HS-27A (cell line): ENCODE results near the gene MAPK8.
"Not testable (repeated sequence)": the region's sequence is repeated elsewhere in the genome, so short reads cannot be mapped to it uniquely, and the experiment has no call there.

Source experiments
- DNase-seq: peaks from one replicate; pipeline ENCODE4 v3.0.0-alpha.2; 2012; ENCODE audit warnings: low read depth, missing footprints

MAPK8 gene

DNA sequence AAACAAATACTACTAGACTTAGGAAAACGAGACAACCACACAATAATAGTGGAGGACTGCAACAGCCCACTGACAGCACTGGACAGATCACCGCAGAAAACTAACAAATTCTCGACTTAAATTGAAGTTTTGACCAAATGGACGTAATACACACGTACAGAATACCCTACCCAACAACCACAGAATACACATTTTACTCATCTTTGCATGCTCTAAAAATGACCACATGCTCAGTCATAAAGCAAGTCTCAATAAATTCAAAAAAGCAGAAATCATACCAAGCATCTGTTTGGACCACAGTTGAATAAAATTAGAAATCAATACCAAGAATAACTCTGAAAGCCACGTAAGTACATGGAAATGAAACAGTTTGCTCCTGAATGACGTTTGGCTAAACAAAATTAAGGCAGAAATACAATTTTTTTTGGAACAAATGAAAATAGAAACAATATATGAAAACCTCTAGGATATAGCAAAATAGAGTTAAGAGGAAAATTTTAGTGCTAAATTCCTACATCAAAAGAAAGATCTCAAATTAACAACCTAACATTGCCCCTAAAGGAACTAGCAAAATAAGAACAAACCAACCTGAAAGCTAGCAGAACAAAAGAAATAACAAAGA is 30.6 kb downstream of the MAPK8 start:
- no peak for DNase-seq

DNA sequence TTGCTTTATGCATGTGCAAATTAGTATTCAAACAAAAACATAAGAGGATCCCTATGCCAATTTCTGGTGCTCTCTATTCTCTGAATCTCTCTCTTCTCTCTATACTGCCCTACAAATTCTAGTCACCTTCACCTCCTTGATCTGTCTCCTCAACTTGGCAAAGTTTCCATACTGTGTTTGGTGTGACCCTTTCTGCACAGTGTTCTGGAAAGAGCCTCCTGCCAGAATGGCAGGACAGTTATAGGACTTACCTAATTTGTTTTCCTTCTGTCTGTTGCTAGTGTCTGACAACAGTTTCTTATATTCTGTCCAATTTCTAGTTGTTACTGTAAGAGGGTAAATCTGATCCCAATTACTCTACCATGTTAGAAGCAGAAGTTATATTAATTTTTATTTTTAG is 34.3 kb downstream of the MAPK8 start:
- DNase-seq: no peak

DNA sequence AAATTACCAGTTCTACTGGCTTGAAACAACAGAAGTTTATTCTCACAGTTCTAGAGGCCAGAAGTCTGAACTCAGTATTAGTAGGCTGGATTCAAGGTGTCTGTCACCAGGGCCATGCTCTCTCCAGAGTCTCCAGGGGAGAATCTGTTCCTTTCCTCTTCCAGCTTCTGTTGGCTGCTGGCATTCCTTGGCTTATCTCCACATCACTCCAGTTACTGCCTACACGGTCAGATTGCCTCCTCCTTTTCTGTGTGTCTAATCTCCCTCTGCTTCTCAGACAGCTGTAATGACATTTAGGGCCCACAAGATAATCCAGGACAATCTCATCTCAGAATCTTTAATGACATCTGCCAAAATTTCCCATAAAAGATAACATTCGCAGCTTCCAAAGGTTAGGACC is 36.6 kb downstream of the MAPK8 start:
- DNase-seq: no peak

DNA sequence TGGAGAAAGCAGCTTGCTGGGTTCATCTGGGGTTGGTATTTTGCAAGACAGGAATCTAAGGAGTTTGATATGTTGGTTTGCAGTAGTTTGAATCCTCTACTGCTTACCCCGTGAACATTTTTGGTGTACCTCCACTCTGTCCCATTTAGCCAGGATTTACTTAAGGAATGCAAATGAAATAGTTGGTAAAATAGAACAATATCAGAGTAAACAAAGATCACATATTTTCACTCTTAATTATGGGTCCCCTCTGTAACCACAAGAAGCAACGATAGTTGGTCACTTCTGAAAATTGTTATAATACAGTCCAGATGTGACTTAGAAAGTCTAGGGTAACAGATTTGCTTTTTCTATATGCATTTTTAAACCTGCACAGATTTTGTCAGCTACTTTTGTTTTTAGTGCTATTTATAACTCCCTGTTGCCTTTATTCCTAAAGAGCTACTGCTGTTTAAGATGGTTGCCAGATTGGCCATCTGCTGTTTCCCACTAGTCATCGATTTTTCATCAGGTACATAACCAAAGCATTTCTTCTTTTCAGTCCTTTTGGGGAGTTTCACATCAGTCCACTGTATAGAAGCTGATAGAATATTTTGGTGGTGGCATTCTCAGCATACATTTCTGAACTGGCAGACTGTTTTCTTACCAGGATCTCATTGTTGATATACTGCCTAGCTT is 37.6 kb downstream of the MAPK8 start:
- no peak for DNase-seq

DNA sequence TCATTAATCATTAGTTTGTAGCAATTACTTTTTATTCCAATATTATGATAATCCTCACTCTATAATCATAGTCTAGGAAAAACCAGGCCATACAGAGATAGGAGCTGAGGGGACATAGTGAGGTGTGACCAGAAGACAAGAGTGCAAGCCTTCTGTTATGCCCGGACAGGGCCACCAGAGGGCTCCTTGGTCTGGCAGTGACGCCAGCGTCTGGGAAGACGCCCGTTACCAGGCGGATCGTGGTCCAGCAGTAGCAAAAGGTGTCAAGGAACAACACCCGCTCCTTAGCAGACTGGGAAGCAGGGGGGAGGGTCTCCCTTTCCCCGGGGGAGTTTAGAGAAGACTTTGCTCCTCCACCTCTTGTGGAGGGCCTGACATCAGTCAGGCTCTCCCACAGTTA is 39.8 kb downstream of the MAPK8 start:
- DNase-seq: not testable (repeated sequence)

DNA sequence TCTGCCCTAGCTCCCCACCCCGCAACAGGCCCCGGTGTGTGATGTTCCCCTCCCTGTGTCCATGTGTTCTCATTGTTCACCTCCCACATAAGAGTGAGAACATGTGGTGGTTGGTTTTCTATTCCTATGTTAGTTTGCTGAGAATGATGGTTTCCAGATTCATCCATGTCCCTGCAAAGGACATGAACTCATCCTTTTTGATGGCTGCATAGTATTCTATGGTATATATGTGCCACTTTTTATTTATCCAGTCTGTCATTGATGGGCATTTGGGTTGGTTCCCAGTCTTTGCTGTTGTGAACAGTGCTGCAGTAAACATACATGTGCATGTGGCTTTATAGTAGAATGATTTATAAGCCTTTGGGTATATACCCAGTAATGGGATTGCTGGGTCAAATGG is 41.1 kb downstream of the MAPK8 start:
- DNase-seq: not testable (repeated sequence)

DNA sequence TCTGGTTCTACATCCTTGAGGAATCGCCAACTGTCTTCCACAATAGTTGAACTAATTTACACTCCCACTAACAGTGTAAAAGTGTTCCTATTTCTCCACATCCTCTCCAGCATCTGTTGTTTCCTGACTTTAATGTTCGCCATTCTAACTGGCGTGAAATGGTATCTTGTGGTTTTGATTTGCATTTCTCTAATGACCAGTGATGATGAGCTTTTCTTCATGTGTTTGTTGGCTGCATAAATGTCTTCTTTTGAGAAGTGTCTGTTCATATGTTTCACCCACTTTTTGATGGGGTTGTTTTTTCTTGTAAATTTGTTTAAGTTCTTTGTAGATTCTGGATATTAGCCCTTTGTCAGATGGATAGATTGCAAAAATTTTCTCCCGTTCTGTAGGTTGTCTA is 41.5 kb downstream of the MAPK8 start:
- not testable (repeated sequence) for DNase-seq

DNA sequence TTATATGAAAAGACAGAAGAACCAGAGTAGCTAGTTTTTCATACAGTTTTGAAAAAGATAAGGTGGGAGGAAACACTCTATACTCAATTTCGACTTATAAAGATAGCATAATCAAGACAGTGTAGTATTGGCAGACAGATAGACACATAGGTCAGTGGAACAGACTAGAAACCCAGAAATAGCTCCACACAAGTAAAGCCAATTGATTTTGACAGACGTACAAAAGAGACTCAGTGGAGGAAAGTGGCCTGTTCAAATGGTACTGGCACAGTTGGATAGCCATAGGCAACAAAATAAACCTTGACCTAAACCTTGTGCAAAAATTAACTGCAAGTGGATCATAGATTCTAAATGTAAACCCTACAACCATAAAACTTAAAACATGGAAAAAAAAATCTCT is 46.8 kb downstream of the MAPK8 start:
- DNase-seq: no peak

DNA sequence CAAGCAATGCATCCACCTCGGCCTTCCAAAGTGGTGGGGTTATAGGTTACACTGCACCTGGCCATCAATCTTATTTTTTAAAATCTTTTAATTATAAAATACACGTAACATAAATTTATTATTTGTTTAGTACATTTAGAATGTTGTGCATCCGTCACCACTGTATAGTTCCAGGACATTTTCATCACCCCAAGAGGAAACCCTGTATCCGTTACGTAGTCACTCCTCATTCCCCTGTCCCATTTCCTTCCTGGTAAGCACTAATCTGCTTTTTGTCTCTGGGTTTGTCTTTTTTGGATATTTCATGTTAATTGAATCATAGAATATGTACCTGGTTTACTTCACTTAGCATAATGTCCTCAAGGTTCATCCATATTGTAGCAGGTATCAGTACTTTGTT is 51.2 kb downstream of the MAPK8 start:
- DNase-seq: no peak

DNA sequence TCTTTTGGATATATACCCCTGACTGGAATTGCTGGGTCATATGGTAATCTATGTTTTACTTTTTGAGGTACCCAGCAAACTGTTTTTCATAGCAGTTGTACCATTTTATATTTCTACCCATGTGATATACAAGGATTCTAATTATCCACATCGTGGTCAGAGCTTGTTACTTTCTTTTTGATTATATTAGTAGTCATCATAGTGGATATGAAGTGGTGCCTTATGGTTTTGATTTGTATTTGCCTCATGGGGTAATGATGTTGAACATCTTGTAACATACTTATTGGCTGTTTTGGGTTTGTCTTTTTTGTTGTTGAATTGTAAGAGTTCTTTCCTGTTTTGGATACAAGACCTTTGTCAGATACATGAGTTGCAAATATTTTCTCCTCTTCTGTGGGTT is 51.7 kb downstream of the MAPK8 start:
- no peak for DNase-seq

DNA sequence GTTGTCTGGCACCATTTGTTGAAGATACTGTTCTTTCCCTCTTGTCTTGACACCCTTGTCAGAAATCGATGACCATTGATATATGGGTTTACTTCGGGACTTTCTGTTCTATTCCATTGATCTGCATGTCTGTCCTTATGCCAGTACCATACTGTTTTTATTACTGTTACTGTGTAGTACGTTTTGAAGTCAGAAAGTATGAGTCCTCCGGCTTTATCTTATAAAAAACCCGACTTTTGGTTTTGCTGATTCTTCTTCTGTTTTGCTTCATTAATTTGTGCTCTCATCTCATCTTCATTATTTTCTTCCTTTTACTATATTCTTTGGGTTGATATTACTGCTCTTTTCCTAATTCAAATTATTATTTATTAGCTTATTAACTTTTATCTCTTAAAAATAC is 52.4 kb downstream of the MAPK8 start:
- DNase-seq: no peak

DNA sequence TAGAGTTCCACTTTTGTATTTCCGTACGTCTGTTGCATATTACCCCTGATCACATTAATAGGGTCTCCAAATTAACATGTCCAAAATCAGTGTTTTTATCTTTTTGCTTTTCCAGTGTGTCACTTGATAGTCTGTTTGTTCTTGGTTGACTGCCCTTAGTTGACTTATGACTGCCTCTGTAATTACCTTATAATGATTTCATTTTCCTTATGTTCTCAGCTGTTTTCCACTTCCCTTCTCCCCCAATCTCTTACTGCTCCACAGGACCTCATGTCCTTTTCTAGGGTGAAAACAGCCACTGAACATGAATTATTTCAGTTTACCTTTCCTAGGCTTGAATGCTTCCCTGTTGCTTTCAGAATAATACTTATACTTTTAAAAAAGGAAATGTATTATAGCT is 54.7 kb downstream of the MAPK8 start:
- DNase-seq: no peak

DNA sequence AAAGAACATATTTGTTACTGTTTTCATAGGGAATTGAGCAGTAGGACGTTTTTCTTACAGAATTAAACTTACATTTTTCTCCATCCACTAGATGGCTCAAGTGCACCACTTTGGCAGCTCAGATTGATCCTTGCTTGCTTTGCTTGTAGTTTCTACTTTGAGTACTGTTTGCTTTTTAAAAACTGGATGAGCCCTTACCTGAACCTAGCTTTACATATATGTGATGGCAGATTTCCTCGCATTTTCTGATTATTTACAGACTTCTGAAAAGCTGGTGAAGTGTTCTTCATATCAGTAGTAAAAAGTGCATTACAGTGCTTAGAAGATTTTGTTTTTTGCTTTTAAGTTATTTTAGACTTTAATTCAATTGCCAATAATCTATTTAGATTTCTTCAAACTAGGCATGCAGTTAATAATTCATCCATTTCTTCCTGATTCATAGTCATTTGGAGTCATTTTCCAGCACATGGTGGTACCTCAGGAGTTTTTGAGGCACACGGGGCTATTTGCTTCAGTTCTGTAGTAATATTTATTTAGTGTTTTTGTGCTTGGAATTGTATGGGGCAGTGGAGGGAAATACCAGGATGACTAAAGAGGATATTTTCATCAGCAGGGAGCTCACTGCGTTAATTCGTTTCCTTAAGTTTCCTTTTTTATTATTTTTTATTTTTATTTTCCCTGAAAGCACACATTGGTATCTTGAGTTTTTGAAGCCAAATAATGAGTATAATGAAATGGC is 57.3 kb downstream of the MAPK8 start:
- no peak for DNase-seq

DNA sequence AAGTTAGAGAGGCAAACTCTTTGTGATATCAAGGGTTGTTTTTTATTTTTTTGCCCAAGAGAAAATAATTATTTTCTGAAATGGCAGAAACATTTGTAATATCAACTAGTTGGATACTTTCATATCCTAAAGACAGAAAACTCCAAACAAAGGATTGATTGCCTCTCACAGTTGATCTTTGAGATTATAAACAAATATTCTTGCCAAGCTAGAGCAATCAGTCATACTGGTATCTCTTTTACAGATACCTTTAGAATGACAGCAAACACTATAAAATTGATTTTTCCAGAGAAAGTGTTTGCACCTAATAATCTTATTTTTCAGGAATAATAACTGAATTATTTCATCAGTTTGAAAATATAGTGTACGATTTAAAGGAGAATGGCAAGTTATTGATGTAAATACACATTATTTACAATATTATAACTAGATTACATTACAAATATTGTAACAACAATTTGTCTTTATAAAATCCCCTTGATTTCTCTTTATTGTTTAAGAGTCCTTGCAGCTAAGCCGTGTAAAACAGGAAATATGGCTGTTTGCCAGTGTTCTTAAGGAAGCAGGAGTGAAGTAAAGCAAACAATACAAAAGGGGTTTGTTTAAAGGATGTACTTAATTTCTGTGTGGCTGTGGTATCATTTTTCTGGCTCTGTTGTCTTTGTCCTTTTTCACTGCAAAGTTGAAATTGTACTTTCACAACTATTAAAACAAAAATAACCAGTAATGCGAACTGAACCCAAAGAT is 58.4 kb downstream of the MAPK8 start:
- DNase-seq: no peak

DNA sequence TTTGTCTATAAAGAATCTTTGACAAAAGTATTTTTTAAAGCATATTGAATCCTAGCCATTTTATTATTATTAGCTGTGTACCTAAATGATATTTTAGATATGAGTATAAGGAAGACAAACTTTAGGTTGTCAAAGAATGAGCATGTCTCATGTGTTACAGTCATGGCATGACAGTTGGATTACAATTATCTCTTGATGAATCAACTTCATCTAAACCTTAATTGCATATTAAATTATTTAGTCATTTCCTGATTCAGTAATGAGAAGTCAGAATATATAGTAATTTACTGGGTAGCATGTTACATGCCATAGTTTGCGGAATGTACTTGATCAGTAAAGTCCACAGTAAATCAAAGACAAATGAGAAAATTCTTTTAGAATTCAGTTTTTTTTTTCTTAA is 59.2 kb downstream of the MAPK8 start:
- no peak for DNase-seq

DNA sequence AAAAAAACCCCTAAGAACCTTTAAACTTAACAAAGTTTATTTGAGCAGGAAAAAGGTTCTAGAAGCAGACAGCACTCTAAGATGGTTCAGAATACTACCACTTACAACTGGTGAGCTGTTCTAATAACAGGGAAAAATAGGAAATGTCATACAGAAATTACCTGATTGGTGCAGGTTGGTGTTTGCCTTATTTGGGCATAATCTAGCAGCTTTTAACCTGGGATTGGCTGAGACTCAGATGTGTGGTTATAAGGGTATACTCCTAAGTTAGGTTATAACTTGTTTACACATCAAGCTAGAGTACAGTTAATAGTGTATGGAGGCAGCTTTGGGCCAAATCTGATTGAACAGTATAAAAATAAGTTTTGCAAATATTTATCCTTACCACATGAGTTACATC is 59.8 kb downstream of the MAPK8 start:
- no peak for DNase-seq

DNA sequence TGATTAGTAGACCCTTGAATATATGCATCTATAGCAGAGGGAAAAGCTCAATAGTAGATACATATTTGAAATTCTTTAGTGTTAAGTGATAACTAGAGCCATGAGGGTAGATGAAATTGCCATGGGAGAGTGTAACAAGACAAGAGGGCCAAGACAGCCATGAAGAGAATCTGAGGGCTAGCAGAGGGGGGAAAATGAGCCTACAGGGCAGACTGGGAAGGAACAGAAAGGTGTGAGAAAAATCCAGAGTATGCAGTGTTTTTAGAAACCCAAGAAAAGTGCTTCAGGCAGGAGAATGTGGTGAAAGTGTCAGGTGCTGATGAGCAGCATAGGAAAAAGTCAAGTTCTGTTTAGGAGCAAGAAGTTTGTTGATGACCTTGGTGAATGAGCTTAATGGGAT is 63.0 kb downstream of the MAPK8 start:
- no peak for DNase-seq

DNA sequence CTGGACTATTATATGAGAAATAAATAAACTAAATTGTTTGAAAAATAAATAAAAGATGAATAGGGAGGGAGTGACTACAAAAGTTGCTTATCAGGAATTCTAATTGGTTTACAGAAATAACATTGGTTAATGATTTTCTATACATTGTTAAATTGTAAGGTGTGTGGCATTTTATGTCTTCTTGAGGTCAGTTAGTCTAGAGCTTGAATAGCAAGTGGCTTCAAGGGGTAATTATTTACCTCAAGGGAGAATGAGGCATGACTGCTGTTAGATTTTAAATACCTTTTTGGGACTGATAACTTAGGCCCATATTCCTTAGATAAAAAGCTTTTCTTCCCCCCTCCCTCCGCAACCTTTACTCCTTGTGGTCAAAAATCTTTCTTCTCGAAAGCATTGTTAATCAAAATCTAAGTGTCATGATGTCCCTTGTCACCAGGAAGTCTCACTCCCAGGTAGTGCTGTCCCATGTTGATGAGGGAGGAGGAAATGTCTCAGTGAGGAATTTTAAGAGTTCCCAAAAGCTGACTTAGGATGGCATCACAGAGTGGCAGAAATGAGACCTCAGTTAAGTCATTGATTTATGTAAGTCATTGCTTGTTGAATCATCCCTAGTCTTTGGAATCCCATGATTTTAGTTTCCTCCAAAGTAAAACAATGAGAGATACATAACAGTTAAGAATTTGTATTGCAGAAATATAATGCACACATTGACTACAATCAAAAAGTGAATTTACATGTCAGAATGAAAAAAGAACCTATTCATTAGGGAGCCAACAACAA is 71.5 kb downstream of the MAPK8 start:
- DNase-seq: no peak

DNA sequence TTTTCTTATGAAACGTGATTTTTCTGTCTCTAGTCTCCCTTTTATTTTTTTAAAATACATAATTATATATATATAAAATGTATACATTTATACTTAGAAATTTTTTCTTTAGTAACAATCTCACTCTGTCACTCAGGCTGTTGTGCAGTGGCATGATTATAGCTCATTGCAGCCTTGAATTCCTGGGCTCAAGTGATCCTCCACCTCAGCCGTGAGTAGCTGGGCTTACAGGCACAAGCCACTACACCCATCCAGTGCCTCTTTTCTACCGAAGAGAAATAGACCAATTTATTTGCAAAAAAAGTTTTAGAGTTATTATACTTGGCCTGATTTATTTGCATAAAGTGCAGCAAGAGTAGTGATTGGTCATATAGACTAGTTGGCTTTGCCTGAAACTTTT is 72.2 kb downstream of the MAPK8 start:
- DNase-seq: no peak

DNA sequence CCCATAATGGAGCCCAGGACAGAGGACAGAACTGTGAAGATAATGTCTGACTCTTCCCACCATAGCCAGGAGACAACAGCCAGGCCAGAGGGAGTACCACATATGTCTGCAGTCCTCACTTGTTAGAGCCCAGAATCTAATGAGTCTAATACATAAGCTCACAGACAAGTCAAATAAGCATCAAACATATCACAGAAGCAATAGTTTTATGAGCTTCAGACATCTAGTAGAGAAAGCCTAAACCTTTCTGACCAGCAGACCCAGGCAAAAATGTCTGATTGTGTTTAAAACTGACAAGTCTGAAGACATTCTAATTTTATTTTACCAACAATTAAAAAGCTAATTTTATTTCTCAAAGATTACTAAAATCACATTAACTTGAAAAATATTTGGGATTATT is 75.5 kb downstream of the MAPK8 start:
- no peak for DNase-seq

DNA sequence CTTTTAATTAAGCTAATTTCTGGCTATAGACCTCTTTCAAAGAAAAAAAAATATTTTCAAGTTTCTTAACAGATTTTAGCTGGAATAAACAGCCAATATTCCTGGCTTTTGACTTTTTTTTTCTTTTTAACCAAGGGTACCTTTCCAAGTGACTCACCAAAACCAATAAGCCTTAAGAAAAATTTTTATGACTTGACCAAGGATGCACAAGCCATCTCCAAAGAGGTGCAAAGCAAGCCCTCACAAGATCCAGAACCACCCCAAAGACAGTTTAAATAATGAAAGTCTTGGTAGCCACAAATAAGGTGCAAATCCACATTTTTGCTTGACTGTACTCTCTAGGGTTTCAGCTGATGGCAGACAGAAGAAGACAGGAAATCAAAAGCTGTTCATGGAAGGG is 76.5 kb downstream of the MAPK8 start:
- DNase-seq: no peak

DNA sequence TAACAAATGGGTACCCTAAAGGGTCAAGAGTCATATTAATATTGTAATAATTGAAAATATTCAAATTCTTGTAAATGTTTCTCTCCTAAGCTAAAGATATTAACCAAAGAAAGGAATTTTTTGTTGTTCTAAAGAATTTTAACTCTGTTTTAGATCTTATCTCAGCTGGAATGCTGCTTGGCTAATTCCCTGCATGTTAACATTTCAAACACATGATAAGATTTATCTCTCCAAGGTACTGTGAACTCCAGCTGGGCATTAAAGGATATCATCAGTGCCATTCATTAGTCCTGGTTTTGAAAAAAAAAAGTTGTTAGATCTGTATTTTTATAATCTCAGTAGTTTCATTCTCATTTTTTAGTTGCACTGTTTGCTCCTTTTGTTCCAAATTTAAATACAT is 76.9 kb downstream of the MAPK8 start:
- no peak for DNase-seq
